ENCODE measurements around the gene CDHR1.

CDHR1 gene

DNA sequence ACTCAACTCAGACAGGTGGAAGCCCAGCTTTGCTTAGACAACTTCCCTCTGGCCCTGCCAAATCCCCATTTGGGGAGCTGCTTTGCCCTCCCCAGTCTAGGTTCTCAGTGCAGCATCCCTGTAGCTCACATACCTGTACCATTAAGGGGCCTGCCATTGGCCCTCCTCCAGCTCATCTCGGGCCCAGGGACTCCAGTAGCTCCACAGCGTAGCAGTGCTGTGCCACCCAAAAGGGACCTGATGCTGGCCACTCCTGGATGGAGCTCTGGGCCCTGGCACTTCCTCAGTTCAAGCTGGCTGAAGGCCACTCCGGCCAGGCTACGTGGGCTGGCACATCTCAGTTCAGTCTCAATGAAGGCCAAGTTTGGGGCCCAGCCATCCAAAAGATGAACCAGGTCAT, 39.6 kb downstream of the CDHR1 start:
- DNase-seq (ENCODE audit: low read depth in 2 of 2) = no peak

DNA sequence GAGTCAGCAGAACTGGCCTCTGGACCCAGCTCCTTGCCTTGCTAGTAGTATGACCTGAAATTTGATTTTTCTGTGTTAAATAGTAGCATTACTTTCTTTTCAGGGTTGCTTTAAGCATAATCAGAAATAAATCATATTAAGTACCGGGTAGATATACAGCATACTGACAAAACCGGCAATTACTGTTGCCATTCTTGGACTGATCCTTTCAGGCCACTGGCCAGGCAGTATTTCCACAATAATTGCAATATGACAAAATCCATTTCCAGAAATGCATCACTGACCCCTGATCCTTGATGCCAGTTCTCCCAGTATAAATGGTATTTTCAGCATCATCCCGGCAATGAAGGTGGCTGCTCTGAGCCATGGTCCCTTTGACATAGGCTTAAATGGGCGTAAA, 40.1 kb downstream of the CDHR1 start:
- DNase-seq (ENCODE audit: low read depth in 2 of 2) = no peak

DNA sequence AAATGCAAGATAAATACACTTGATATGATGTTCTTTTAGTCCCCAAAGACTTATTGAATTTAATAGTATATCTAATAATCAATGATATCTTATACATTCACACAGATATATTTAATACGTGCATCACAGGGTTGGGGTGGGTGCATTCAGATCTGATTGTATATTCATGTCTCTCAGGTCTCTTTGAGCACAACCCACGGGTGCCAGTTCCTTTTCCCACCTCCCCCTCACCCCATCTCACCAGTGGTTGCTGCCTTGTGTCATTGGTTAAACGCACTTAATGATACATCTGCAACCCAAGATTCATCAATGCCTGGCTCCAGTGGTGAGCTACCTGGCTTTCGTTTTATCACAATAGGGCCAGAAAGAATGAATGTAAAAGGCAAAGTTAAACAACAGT, 40.8 kb downstream of the CDHR1 start:
- no peak for DNase-seq (ENCODE audit: low read depth in 2 of 2)

DNA sequence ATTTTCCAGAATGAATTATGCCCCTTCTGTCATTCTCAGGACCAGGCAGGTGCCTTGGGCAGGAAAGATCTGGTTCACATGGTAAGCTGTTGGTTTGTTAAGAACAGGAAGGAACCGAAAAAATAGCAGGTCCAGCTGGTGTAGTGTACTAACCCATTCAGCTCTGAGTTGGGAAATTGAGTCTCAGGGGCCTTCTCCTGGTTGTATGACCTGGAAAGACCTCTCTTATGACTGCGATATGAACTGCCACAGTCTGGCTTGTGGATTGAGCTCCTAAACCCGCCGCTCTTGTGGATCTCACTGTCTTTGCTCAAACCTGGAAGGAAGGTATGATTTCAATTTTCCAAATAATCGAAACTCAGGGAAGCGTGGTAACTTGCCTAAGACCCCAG, 42.5 kb downstream of the CDHR1 start:
- DNase-seq (ENCODE audit: low read depth in 2 of 2) = no peak

DNA sequence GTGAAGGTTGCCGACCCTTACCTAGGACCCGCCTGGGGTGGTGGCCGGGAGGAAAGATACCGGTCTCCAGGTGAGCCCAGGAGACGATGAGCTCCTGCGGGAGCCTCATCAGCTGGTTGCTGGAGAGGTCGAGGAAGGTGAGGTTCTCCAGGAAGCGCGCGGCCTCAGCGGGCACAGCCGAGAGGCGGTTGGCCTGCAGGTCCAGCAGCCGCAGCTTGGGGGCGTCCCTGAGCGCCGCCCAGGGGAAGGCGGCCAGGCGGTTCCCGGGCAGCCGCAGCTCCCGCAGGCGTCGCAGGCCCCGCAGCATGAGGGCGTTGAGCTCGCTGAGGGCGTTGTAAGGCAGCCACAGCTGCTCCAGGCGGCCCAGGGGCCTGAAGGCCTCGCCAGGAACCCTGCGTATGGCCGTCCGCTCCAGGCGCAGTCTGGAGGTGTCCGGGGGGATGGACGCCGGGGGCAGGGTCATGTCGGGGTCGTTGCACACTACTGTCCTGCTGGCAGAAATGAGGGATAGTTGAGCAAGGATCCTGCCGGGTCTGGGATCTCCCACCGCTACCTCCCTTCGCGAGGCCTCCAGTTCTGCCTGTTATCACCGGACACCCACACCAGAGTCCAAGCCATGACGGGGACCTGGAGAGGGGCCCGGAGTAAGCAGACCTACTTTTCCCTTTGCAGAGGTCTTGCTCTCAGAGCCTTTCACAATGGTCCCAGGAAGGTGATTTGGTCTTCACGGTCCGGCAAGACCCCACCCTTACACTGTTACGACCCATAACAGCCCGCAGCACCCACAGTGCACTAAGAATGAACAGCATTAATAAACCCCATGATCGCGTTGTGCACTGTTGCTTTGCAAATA, 43.1 kb downstream of the CDHR1 start:
- DNase-seq (ENCODE audit: low read depth in 2 of 2) = no peak

DNA sequence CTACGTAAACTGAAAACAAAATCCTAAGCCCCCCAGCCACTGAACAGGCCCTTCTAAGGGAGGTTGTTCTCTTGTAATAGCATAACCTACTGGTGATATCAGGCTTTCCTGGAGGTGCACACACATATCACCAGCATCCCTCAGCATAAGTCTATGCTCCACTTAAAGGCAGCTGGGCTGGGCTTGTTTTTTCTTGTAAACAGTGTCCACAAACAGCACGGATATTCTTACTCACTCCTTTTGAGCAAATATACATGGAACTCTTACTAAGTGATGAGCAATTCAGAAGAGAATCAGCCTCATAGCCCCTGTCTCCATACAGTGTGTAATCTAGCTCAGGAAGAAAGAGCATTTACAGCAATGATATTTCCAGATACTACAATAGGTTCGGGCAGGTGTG, 44.6 kb downstream of the CDHR1 start:
- no peak for DNase-seq (ENCODE audit: low read depth in 2 of 2)

DNA sequence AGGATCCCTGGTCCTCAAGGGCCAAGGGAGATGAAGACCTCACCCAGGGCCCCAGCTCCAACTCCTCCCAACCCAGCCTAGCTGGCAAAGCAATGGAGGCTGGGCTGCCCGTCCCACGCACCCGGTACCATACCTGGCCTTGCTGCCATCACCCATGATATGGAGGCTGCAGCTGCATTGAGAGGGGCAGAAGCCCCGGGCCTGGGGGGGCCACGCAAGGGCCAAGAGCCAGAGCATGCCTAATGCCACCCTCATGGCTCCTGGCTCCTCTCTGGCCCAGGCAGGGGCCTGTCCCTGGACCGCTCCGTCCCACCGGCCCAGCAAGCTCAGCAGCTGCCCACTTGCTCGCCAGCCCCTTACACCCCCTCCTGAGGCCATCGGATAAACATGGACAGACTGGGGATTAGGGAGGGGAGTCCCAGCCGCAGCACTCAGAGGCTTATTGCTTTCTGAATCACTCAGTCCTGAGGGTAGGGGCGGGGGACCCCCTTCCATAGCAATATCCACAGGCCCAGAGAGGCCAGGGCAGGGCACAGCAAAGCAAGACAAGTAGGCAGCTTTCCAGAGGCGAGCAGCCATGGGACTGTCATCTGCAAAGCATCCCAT, 47.0 kb downstream of the CDHR1 start, which contains the start of gene LRIT1:
Gene LRIT1 (minus strand): TSS at position 362 of the 606 bp plus-strand sequence. CDS start 107 bp downstream, at position 255.
- DNase-seq (ENCODE audit: low read depth in 2 of 2) = no peak

DNA sequence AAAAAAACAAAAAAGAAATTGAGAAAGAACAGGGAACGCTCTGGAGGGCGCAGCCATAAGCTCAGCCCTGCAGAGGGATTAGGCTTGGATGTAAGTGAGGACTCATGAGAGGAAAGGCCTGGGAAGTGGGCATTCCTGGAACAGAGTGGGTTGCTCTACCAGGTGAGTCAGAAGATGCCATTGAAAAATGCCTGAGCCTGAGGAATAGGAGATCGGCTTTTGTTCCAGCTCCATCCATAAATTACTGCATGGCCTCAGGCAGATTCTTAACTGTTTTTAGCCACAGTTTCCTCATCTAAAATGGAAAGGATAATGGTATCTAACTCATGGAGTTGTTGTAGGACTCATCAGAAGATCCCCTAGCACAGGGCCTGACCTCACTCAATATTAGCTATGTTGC, 49.4 kb downstream of the CDHR1 start:
- DNase-seq (ENCODE audit: low read depth in 2 of 2) = no peak

DNA sequence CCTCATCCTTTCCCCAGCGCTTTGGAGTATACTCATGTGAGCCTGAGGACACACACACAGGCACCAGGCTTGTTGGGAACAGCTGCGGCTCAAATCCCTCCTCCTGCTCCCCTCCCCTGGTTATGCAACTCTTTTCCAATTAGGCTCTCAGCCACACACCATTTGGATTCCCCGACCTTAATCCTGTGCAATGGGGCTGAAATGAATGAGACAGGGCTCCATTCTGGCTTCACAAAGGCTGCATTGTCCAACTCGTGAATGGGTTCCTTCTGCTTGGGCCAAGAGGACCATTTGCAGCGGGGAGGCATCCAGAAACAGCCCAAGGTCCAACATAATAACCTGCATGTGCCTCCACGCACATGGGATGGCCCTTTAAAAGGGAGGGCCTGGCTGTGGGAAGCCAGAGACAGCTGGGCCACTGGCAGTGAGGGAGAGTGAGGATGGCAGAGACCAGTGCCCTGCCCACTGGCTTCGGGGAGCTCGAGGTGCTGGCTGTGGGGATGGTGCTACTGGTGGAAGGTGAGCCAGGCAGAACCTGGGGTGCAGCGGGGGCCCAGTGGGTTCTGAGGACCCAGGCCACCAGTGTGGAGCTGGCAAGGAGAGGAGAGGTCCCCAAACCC, 50.4 kb downstream of the CDHR1 start, which contains the start of gene RGR:
Gene RGR (plus strand): TSS at position 403 of the 620 bp plus-strand sequence. CDS start 38 bp downstream, at position 441.
- no peak for DNase-seq (ENCODE audit: low read depth in 2 of 2)

DNA sequence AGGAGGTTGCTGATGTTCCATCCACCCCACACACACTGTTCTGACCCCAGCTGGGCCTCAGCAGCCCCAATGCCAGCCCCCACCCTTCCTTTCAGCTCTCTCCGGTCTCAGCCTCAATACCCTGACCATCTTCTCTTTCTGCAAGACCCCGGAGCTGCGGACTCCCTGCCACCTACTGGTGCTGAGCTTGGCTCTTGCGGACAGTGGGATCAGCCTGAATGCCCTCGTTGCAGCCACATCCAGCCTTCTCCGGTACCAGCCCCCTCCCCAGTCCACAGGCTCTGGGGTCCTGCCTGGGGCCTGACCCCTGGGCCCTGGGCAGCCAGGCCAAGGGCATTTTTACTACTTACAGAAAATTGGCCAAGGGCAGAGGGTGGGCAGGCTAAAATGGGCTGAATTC, 53.2 kb downstream of the CDHR1 start:
- no peak for DNase-seq (ENCODE audit: low read depth in 2 of 2)

DNA sequence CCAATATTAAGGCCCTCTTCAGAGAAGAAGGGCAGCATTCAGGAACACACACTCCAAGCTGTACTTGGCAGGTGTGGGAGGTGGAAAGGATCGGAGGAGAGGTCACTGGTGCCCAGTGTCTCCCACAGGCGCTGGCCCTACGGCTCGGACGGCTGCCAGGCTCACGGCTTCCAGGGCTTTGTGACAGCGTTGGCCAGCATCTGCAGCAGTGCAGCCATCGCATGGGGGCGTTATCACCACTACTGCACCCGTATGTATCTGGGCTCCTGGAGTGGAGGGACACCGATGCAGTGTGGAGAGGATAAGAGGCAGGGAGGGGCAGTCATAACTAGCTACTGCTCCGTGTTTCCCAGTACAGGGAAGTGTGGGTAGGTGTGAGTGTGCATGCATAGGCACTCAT, 54.5 kb downstream of the CDHR1 start:
- no peak for DNase-seq (ENCODE audit: low read depth in 2 of 2)

DNA sequence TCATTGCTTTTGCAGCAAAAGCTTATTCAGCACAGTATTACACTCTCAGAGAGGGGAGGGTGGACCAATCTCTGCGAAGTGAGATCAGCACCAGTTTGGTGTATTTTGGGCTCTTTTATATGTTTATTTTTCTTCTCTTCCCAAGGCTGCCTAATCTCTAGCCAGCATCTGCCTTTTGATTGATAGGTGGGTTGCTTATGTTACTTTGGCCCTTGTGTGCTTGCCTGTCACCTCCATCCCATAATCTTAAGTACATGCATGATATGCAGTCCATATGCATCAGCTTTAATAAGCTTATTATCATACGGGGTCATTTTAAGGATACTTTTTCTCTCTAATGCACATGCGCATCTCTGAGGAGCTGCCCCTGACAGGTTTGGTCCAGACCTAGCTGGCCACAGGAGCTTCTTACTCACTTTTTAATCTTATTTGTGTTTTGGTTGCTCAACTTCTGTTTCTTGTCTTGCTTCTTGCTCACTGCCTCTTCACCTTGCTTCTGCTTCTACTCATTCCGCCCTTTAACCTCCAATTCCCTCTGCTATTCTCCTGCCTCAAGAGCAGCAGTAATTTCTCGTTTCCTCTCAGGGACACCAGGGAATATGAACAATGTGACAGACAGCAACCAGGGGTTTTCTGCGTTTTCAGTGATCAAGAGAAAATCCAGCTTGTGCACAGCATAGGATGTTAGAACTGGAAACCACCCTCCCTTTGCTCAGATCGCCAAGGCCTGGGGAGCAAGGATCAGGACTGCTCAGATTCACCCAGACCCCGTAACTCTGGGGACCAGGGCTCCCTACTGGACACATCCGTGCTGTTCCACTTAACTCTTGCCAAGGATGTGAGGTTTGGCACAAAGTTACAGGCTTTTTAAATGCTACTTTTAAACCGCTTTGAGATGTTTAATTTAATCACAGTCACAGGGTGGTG, 60.5 kb downstream of the CDHR1 start:
- DNase-seq (ENCODE audit: low read depth in 2 of 2) = no peak

DNA sequence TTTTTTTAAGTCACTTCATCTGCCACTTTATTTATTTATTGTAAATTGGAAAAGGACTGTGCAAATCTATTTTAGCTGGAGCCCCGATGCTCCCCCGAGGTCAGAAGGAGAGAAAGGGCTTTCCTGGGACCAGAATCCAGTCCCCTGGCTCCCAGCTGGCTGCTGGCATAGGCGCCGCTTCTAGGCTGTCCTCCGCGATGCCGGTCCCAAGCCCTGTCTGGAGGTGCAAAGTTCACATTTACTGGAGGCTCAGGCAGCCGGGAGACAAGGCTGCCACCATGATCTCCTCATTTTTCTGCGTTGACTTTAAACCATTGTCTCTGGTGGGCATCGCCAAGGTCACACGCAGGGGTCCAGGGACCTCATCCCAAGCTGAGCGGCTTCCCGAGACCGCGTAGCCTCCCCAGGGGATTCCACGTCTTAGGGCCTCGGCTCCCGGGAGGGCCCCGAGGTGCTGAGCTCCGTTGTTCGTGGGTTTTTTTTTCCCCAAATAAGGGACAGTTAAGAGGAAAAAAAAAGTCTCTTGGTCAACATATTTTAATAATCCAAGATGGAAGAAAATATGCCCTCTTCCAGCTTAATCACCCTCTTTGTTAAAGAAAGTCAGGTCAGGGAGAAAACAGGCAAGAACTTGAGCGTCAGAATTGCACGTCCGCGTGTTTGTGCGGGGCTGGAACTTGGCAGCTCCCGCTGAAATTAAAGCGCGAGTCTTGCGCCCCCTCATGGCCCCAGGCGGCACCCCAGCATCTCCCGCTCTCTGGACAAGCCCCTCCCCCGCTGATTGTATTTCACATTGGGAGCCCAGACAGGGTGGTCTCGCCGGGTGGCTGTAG, 62.4 kb downstream of the CDHR1 start:
- DNase-seq (ENCODE audit: low read depth in 2 of 2) = no peak

DNA sequence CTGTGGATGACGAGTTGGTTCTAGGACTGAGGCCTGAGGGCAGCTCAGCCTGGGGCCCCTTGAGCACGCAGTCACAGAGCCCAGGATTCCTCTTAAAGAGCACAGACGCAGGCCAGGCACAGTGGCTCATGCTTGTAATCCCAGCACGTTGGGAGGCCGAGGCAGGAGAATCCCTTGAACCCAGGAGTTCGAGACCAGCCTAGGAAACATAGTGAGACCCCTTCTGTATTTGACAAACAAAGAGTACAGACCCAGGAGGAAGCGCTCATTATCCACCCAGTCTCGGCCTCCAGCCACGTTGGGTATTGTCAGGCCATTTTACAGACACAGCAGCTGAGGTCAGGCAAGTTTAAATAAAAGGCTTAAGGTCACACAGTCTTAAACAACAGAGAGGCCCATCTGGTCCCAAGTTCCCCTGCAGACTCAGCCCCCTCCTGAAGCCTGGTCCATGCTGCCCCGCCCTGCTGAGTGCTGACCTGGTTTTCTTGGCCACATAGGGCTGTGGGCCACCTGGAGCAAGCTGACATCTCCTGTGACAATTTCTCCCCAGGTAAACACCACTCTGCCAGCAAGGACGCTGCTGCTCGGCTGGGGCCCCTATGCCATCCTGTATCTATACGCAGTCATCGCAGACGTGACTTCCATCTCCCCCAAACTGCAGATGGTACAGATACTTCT, 63.1 kb downstream of the CDHR1 start:
- DNase-seq (ENCODE audit: low read depth in 2 of 2) = no peak

DNA sequence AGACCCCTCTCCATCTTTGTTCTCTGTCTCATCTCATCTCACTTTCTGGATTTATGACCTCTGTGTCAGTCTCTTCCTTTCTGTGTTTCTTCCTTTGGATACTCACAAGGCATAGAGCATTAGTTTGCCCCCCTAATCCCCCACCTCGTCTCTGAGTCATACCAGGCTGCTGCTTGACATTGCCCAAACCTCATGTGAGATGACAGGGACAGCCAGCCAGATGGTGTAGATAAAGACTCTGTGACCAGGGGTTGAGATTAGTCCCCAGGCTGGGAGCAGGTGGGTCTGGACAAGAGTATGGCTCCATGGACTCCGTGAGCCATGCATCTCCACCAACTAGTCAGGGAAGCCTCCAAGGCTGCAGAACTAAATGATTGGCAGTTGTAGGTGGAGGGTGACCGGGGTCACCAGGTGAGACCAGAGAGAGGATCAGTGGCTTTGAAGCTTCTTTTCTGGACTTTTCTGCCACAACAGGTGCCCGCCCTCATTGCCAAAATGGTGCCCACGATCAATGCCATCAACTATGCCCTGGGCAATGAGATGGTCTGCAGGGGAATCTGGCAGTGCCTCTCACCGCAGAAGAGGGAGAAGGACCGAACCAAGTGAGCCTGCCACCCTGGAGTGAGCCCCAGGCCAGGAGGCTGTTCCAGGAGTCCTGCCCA, 63.8 kb downstream of the CDHR1 start:
- no peak for DNase-seq (ENCODE audit: low read depth in 2 of 2)

DNA sequence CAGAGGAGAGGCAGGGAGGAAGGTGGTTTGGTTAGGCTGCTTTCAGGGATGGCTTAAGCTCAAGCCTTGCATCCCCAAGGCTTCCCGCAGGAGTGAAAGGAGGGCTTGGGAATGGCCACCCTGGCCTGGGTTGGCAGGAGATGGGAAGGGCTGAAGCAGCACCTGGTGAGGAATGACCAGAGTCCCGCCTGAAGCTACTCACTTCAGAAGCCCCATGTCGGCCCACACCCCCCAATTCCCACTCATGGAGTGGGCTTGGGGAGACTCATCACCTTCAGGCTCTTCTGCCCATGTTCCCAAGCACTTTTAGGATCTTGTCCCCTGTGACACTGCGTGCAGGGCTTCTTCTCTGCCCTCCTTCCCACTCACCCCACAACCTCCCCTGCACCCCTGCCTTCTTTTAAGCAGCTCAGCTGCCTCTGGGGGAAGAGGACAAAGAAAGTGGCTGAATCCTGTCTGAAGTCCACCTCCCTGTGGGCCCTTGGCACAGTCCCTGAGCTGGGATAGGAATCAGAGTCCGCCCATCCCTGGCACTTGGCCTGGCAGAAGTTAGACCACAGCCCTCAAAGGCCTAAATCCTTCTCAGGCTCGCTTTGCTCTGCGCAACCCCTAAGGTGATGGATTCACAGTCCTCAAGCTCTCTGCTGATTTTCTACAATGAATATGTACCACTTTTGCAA, 67.0 kb downstream of the CDHR1 start:
- no peak for DNase-seq (ENCODE audit: low read depth in 2 of 2)

DNA sequence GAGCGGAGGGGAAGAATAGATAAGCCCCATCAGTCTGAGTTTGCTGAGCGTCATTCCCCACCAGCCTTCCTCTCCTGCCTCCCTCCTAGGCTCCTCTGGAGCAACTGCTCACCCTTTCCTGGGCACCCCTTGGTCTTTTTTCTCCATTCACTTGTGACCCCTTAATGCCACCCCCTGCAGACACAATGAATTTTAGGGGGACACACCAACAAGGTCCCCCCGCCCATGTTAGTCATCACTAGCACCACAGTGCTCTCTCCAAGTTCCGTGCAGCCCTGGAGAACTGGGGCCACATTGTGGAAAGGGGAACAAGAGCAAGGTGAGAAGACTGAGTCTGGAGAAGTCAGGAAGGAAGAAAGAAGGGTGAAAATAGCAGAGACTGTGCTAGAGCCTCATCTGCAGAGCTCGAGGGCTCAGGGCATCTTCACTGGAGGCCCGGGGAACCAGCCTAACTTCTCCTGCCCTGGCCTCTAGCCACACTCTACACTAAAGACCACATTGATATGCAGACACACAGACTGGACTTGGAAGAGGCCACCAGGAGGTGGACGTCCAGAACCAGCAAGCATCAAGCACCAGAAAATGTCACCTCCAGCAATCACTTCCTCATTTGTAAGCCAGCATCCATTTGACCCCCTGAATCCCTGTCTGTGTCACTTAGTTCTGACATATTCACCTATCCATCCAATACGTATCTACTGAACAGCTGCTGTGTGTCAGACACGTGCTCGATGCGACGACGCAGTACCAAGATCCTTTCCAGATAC, 68.0 kb downstream of the CDHR1 start:
- no peak for DNase-seq (ENCODE audit: low read depth in 2 of 2)

DNA sequence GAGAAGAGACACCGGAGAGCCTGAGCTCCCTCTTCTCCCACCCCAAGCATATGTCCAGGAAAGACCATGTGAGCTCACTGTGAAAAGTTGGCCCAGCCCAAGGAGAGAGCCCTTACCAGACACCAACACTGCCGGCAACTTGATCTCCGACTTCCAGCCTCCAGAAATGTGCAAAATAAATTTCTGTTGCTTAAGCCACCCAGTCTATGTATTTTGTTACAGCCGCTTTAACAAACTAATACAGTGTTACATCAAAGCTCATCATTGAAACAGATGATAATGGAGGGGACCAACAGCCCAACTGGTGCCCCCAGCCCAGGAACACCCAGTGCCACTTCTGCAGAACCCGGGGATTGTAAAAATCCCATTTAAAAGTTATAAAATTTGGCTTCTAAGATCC, 69.4 kb downstream of the CDHR1 start:
- DNase-seq (ENCODE audit: low read depth in 2 of 2) = no peak

Data from stimulated activated CD8-positive, alpha-beta memory T cell treated with anti-CD3 and anti-CD28 coated beads, Interleukin-15, amount 100 ng/mL, for 4 hours (primary cell).